IPS-NIHi7 (cell line): ENCODE results near the gene AREG.
A peak's percentile ranks its signal among the peaks of the same experiment; 100 is the strongest.
"Not testable (repeated sequence)": the region's sequence is repeated elsewhere in the genome, so short reads cannot be mapped to it uniquely, and the experiment has no call there.

Source experiments
- DNase-seq: peaks from one replicate; pipeline ENCODE4 v3.0.0; 2012; ENCODE audit warnings: mixed read lengths; ENCODE audit errors: extremely low spot score

The AREG gene, protein sequence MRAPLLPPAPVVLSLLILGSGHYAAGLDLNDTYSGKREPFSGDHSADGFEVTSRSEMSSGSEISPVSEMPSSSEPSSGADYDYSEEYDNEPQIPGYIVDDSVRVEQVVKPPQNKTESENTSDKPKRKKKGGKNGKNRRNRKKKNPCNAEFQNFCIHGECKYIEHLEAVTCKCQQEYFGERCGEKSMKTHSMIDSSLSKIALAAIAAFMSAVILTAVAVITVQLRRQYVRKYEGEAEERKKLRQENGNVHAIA

DNA sequence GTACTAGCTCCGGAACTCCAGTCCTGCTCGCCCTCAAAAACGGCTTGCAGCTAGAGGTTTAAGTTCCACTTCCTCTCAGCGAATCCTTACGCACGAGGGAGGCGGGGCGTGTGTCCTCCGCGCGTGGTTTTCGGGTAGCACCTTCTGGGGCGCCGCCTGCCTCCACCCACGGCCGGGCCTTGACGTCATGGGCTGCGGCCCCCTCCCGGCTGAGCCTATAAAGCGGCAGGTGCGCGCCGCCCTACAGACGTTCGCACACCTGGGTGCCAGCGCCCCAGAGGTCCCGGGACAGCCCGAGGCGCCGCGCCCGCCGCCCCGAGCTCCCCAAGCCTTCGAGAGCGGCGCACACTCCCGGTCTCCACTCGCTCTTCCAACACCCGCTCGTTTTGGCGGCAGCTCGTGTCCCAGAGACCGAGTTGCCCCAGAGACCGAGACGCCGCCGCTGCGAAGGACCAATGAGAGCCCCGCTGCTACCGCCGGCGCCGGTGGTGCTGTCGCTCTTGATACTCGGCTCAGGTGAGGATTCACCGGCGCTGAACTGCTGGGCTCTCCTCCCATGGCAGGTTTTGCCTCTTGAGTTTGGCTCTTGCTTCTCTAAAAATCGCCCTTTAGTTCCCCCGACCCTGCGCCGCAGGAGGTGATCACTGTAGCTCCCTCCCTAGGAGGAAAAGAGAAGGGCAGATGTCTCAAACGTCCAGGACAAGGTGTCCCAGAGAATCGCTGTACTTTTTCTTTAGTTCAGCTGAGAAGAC, at the start of gene AREG:
Gene AREG, plus strand, starts transcription at position 246 of the 752 bp plus-strand sequence. Its CDS starts 210 bp downstream, at position 456.
- peak; percentile 84 for DNase-seq

DNA sequence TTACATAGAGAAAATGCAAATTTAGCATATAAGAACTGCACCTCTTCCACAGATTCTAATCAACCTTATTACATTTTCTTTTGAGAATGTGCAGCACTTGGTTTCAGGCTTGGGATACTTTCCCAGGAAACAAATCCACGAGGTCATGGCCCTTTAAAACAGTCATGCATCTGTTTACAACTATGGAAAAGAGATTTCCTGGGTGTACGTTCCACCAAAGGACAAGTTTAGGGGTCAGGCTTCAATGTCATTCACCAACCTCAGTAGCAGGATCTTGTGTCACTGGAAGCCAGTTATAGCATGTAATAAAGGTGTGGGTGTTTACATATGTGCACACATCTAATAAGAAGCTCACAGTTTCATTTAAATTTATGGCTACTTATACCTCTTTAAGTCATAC, 49.3 kb upstream of the AREG start:
- no peak for DNase-seq

DNA sequence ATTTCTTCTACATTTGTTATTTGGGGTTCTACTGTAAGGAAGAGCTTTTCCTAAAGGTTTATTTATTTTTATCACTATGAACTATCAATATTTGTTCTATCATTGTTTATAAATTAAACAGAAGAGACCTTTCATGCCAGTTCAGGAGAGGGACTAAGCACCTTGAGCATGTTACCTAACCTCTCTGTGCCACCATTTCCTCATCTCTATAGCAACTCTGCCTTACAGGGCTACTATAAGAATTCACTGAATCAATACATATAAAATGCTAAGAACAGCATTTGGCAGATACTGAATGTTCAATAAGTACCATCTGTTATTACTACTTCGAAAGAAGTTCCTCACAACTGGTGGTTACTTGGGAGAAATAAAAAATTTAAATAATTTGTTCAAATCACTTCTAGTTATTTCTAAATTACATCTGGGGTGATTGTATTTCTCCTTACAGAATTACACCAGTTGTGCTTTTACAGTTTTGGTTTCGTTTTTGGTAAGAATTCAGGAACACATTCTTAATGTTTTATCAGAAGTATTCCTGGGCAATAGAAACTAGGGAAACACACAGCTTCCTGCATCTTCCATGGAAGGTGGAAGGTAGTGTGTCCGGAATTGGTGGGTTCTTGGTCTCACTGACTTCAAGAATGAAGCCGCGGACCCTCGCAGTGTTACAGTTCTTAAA, 47.0 kb upstream of the AREG start:
- DNase-seq, result no peak

DNA sequence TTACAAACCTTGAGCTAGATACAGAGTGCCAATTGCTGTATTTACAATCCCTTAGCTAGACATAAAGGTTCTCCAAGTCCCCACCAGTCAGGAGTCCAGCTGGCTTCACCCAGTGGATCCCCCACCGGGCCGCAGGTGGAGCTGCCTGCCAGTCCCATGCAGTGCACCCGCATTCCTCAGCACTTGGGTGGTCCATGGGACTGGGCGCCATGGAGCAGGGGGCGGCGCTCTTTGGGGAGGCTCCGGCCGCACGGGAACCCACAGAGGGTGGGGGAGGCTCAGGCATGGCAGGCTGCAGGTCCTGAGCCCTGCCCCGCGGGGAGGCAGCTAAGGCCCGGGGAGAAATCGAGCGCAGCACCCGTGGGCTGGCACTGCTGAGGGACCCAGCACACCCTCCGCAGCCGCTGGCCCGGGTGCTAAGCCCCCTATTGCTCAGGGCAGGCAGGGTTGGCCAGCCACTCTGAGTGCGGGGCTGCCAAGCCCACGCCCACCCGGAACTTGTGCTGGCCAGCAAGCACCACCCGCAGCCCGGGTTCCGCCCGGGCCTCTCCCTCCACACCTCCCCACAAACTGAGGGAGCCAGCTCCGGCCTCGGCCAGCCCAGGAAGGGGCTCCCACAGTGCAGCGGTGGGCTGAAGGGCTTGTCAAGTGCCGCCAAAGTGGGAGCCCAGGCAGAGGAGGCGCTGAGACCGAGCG, 45.9 kb upstream of the AREG start:
- DNase-seq, result not testable (repeated sequence)

DNA sequence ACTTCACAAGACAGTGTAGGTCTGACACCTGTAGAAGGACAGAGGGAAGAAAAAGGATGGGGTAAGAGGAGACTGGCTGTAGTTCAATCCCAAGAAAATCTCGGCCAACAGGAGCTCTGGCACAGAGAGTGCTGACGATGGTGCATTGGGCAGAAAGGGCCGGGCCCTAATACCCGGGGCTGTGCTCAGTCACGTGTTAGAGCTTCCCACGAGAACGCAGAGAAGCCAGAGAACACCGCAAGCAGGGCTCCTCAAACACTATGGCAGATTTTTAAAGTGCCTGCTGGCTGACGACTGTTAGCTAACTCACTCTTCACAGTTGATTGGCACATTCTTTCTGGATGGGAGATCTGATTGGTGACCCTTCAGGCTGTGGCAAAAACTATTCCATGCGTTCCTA, 44.5 kb upstream of the AREG start:
- DNase-seq, result no peak

DNA sequence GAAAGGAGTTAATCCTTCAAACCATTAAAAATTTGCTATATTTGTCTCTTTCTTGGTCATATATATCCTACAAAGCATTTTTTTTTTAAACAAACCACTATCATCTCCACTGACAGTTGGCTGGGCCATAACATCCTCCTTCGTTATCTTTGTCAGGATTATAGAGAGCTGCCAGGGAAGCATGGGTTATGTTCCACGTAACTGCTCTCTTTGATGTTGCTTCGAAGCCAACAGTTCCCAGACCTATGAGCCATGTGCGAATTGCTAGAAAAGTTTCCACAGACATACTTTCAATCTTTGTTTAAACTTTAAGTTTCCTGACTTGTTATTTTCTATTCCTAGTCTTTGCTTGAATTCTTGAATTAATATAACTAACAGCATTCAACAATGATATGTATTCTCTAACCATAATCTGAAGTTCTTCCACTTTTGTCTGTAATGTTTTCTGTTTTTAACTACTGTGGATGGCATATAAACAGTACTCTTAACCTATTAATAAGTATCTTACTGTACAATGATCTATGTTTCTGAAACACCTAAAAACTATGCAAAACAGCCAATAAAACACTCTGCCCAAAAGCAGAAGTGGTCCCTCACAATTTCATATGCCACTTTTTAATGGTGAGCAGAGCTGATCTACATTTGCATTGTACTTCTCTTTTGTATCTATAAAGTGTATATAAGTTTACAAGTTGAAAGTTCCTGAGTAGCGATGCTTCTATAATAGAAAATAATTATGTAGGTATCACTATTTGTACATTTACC, 42.1 kb upstream of the AREG start:
- no peak for DNase-seq

DNA sequence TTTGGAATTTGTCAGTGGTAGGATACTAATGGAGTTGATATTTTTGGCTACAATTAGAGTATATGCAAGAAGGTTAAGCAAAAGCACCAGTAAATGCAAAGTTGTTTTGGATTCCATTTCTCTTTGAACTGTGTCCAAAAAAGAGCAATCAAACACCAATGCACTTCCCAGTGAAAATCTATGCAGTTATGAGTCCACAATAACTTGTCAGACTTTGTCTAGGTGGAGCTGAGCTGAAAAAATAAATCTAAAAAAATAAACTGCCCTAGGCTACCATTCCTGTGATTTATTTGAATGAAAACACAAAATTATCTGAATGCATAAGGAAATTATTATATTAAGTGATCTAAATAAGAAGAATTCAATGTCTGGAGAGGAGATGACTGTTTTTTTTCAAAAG, 37.0 kb upstream of the AREG start:
- DNase-seq, result no peak

DNA sequence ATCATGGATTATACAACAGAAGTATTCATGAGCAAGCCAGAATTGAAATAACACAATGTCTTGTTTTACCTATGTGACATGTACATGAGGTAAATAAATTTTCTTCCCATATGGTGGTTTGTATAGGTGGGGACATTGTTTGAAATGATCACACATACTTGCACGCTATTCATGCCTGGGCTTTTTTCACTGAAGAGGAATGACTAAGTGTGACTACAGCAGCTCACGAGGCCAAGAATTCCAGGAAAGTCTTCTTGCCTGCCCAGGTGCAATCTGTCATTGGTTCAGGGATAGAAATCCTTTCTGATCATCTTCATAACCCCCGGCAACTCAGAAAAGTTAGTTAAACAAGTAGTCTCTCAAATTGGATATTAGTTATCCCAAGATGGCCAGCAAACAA, 36.3 kb upstream of the AREG start:
- DNase-seq, result no peak

DNA sequence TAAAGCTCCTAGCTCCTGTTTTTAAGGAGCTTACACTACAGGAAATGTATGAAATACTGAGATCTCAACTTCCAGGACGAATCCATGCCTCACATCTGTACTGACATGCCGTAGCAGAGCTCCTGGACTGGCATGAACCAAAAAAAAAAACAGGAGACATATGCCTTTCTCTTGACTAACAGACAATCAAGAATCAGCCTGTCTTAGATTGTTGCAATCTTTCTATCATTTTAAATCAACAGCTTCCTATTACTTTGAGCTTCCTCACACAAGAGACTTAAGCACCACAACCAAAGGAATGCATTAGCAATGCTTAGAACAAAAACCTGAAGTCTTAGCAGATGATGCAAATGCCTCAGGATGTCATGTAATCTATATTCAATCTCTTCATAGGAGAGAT, 34.7 kb upstream of the AREG start:
- DNase-seq, result no peak

DNA sequence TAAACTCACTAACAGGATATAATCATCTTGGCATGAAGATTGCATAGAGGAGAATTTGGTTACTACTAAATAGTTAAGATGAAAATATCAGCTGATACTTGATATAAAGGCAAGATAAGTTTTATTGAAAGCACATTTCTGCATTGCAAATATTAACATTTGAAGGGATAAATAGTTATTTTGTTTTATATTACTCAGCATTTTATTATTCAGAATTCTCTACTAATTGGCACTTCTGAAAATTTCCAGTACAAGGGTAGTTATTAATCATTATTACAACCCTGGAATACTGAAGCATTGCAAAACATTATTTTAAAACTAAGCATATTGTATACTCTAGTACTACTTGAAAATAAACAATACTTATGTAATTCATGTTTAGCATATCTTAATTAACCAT, 32.7 kb upstream of the AREG start:
- no peak for DNase-seq

DNA sequence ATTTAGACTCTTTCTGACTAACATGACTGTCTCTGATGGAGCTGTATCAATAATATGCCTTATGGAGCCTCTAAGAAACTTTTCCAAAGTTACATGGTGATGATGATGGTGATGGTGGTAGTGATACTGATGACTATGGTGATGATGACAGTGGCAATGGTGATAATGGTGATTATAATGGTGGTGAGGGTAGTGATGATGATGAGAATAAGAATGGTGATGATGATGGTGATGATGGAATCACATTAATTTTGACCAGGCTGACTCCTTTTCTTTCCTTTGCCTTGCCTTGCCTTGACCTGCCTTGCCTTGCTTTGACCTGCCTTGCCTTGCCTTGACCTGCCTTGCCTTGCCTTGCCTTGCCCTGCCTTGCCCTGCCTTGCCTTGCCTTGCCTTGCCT, 31.7 kb upstream of the AREG start:
- DNase-seq, result no peak

DNA sequence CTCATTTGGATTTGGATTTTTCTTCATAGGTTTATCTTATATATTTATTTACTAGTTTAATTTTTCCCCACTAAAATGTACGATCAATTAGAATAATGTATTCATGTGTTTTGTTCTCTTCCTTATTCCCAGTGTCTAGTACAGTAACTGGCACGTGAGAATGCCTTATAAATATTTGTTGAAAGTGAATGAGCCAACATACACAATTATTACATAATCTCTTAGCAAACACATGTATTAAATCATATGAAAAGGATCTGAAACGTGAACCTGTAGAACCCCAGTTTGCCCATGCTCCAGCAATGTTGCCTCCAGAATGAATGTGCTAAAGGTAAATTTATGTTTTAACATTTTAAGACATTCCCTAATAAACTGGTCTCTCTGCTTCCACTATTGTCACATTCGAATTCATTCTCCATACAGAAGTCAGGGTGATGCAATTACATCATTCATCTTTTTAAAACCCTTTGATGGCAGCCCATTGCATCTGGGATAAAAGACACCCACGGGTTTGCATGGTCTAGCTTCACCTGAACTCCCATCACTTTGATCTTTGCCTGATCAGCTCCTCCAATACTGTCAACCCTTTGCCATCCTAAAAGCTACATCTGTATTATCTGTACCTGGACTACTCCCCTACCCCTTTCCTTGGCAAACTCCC, 30.7 kb upstream of the AREG start:
- no peak for DNase-seq

DNA sequence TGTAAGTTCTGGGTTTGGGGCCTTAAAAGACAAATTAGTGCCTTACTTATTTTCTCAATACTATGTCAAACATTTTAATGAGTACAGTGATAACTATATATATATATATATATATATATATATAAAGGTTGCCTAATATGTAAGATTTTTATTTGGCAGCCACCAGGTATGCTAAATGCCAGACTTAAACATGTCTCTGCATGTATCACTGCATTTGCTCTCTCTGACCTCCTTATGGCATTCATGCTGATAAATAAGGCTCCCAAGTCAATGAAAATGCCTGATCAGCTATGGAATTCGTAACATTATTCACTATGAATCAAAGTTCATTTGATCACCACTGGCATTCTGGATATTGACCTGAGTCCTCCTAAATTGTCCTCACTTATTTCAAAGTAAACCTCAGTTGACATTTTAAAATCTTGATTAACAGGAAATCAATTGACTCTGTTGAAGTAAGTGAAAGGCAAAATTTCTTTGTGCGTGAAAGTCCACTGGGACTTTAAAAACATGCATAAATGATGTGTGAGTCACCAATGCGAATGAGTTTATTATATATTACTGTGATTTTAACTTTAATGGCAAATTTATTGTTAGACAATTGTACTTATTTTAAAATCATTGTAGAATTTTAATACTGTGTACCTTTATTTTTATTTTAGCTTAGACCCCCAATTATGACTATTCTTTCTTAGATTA, 29.2 kb upstream of the AREG start:
- no peak for DNase-seq

DNA sequence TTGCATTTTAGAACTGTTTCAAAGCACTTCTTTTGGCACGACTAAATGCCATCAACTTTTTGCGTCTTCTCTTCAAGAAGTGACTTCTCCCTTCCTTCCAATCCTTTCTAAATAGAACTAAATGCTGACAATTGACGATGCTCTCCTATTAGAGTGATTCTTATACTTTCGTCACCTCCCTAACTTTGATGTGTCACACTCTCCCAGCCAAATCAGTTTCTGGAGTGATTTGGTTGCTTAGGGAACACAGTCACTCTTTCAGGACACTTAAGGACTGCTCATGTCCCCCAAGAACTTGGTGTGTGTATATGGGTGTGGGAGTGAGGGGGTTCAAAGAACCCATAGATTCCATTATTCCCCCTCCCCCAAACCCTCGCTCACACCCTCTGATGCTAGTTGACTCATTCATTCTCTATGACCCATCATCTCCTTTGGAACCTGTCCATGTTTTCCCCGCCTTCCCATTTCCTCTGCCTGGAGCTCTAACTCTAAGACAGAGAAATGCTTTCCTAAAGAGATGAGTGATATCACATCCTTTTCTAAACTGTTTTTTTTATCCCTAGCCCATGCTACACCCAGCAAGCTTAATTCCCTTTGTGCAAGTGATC, 26.8 kb upstream of the AREG start:
- DNase-seq, result no peak

DNA sequence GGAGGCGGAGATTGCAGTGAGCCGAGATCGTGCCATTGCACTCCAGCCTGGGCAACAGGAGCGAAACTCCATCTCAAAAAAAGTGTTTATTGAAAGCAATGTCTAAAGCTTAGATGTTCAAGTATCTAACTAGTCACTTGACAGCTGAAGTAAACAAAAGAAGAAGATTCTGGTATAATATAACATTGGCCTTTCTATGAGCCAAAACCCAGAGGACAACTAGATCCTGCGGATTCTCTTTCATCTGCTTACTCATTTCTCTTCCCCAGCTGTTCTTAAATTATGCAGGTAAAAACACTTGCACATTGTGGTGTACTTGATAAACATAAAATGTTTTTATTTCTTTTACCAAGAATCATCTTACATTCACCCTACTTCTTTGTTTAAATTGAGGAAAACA, 24.1 kb upstream of the AREG start:
- DNase-seq, result no peak

DNA sequence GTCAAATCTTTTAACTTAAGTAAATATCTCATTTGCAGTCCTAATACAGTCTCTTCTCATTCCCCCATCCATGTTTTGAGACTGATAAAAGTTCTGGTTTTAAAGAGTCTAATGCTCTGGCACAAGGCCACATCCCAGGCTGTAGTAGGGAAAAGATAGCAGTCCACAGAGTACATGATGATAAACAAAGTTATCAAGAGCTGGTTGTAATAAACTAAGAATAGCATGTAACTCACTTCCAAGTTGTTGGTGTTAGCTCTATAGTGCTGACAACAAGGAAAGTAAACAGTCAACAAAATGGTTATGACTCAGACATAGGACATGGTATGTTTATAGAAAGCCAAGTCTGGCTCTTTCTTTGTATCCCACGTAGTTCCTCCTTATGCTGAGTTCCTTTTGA, 21.8 kb upstream of the AREG start:
- no peak for DNase-seq

DNA sequence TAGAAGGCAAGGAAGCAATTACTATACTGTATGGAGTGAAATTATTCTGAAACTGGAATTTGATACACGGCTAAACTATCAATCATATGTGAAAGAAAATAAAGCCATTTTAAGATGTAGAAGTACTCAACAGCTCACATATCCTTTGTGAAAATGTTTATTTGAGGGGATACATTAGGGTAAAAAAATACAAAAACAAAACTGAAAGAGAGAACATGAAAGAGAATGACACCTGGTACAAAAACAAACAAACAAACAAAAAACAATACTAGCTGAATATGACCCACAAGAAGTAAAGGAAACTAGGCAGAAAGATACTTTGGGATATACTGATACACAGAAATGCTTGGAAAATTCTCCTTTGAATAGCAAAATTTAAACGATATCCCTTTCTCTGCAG, 20.8 kb upstream of the AREG start:
- no peak for DNase-seq

DNA sequence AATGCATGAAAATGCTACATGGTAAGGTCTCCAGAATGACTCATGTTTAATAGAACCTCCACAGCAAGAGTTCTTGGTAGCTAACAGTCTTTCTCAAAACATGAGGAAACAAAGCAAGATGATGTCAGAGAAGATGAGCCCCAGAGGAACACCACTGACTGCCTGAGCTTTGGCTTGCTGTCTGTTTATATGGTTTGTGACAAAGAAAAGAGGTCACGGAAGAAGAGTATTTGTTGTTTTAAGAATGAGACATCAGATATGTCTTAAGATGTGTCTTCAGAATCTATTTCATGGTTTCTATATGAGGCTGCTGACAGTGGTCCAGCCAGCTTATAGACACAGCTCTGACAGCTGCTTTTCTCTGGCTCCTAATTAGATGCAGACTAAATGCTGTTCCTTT, 18.8 kb upstream of the AREG start:
- no peak for DNase-seq

DNA sequence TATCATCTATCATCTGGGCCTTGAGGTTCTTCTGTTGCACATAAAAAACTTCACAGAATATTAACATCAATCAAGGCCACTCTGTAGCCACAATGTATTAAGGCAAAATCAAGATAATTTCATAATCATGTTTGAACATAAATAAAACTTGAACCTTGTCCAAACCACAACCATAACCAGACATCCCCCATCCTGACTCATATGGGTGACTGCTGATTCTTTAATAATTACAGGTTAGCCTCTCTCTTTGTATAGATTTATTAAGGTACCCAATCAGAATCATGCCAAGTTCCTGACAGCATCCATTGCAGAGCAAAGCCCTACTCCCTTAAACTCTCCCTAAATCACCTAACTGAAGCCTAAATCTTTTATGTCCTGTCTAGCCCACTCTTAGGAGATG, 16.7 kb upstream of the AREG start:
- no peak for DNase-seq
